Left ventricle myocardium inferior (tissue), 1 donor: ENCODE results near the gene NPR2. TPM values are rescaled to one million over a fixed set of nuclear protein-coding genes. Genes with fewer than 3 reads are reported as not detected.

ENCODE experiments used
- DNase-seq: peaks from one replicate; pipeline ENCODE4 v3.0.0-alpha.2; 2020
- H3K27ac ChIP-seq: fragments of 200-600 bp; replicated peaks from 2 replicates; pipeline ENCODE4 v1.8.0; 2021
- H3K27me3 ChIP-seq: fragments of 200-600 bp; 2 replicates; pipeline ENCODE4 v1.8.0; 2021; ENCODE audit warnings: low read depth
- H3K36me3 ChIP-seq: fragments of 200-600 bp; 2 replicates; pipeline ENCODE4 v1.8.0; 2021
- H3K4me1 ChIP-seq: fragments of 200-600 bp; 2 replicates; pipeline ENCODE4 v1.8.0; 2021
- H3K4me3 ChIP-seq: fragments of 200-600 bp; 2 replicates; pipeline ENCODE4 v1.8.0; 2021; ENCODE audit warnings: mild to moderate bottlenecking, moderate library complexity
- H3K9me3 ChIP-seq: fragments of 200-600 bp; replicated peaks from 2 replicates; pipeline ENCODE4 v1.8.0; 2021
- CTCF ChIP-seq: fragments of 200-600 bp; IDR thresholded peaks from 2 replicates; pipeline ENCODE4 v1.8.0; 2021; ENCODE audit warnings: antibody characterized with exemption, mild to moderate bottlenecking, borderline replicate concordance
- intact Hi-C: fragments of 100-400 bp; cut with micrococcal nuclease; formaldehyde crosslinking; loops from one replicate; pipeline ENCODE4 v1.11.0; 2022
- total RNA-seq: library from RNA; stranded (reverse); fragmentation: NEBNext Ultra II Directional; extraction: Animal tissue kit (Norgen Biotek cat#: 25700); gene quantifications from one replicate; pipeline ENCODE4 v1.2.1, GENCODE V29; 2021
- donor health status: DM: no; HTN: yes; CAD: no; lungs with severe emphysema.

The NPR2 gene
- total RNA-seq, 1 donor from 2014 or later, result 24.2 TPM

DNA sequence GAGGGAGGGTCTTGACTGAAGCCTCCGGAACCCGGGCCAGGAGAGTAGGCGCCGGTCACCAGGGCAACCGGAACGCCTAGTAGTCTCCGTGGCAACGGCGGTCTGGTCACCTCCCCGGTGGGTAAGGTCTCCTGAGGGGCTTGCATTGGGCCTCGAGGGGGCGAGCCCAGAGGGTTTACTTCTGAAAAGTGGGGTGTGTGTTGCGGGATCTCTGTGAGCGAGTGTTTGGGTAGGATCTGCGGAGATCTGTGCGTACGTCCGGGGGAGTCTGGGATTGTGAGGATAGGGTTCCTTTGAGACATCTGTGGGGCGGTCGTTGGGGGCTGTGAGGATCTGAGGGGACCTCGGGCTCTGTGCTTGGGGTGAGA, 37.3 kb downstream of the NPR2 start, which contains the start of gene FAM221B:
Gene FAM221B, minus strand, starts transcription at position 17 of the 368 bp plus-strand sequence. CDS start 2,571 bp downstream, outside the sequence.
- intact Hi-C loops, result no loop called here
- Histone ChIP-seq H3K27ac (peak within 1 kb of the TSS; percentile 97), H3K4me3 (peak within 1 kb of the TSS; percentile 88), H3K4me1 (peaks cover 55% of the 10 kb centered on the region), H3K9me3 (no peaks in the 10 kb centered on the region), H3K36me3 (no peaks in the 10 kb centered on the region), H3K27me3 (no peaks in the 10 kb centered on the region)
- TF ChIP-seq CTCF, result no peak
- DNase-seq, result peak; percentile 36

DNA sequence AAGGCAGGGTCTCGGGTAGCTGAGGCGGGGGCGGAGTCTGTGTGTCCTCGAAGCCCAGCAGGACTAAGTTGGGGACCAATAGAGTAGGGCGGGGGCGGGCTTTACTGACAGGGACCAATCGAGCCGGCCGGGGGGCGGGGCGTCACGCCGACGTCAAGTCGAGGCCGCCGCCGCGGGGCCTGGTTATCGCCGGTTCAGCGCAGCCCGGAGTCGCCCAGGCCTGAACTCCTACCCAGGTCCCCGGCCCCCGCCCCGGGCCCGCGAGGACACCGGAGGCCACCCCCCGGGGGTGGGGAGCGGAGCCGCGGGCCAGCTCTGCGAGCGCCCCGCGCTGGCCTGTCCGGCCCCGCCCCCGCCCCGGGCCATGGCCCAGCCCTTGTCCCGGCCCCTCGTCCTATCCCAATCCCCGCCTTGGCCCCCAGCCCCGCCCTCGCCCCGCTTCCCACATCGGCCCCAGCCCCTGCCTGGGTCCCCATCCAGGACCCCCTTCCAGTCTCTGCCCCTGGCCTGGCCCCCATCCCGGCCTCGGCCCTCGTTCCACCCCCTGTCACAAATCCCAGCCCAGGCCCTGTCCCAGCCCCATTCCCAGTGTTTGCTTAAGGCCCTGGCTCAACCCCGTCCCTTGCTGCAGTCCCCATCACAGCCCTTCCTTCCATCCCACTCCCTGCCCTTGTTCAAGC, 37.8 kb downstream of the NPR2 start, which contains the start of gene TMEM8B:
Gene TMEM8B, plus strand, starts transcription at position 145 of the 680 bp plus-strand sequence. Its CDS starts 220 bp downstream, at position 365.
- intact Hi-C loops, result no loop called here
- TF ChIP-seq CTCF, result no peak
- Histone ChIP-seq H3K4me3 (peak within 1 kb of the TSS; percentile 88), H3K27ac (peak within 1 kb of the TSS; percentile 97), H3K4me1 (peaks cover 59% of the 10 kb centered on the region), H3K9me3 (no peaks in the 10 kb centered on the region), H3K27me3 (no peaks in the 10 kb centered on the region), H3K36me3 (no peaks in the 10 kb centered on the region)
- peak; percentile 99 for DNase-seq

DNA sequence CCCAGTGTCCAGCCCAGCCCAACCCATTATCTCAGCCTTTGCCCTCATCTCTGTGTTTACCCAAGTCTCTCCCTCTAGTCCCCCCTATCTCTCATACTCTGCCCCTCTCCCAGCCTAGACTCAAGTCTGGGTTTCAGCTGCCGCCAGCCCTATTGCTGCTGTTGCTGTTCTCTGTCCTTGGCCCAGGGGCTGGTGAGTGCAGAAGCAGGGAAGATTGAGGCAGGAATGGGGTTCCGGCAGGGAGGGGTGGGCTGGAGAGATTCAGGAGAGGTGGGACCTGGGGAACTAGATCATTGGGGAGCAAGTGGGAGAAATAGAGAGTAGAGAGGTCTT, 38.3 kb downstream of the NPR2 start:
- intact Hi-C loops, result no loop called here
- no peaks in the 10 kb centered on the region for H3K27me3 ChIP-seq

DNA sequence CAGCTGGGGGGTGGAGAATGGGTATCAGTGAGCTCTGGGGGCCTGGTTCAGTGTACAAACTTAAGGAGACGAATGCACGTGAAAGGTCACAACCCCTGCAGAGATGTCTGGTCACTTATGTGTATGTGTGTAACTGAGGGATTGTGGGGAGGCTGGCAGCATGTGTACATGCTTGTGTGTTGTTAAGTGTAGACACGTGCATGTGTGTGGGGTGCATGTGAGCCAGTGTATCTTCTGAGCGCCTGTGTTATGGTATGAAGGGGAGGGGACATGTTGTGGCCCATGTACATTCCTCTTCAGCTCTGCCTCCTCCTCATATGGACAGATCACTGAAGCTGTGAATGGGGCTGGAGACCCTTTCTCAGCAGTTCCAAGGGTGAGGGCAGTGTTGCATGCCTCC, 39.6 kb downstream of the NPR2 start:
- Histone ChIP-seq H3K36me3 (peaks cover 6% of the 10 kb centered on the region), H3K4me1 (peaks cover 68% of the 10 kb centered on the region), H3K9me3 (no peaks in the 10 kb centered on the region), H3K4me3 (no peak overlapping the region), H3K27me3 (no peaks in the 10 kb centered on the region), H3K27ac (no peak overlapping the region)
- no peak for TF ChIP-seq CTCF
- DNase-seq, result no peak
- intact Hi-C loops, result no loop called here

More for the DNA sequence above, 38.3 kb downstream of the NPR2 start:
- no peaks in the 10 kb centered on the region for H3K9me3 ChIP-seq
- no peak for TF ChIP-seq CTCF
- H3K4me1 ChIP-seq, result peaks cover 64% of the 10 kb centered on the region
- H3K4me3 ChIP-seq, result peak overlapping the region; percentile 88
- no peak for DNase-seq
- H3K36me3 ChIP-seq, result peaks cover under 1% of the 10 kb centered on the region
- H3K27ac ChIP-seq, result peak overlapping the region; percentile 97

DNA sequence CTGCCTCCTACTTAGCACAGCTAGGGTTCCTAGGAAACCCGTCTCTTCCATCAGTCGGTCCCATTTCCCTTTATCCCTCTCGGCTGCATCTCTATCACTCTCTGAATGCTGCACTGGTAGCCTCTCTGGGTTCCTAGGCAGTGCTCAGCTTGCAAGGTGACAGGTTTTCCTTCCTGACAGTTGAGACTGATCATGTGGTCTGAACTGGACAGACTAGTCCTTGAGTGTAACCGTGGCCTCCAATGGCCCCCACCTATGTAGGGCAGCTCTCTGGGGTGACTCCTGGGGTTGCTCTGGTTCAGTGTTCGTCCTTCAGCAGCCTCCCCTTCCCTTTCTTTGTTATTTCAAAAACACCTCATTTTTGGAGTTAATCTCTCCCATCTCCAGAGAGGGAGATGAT, 41.4 kb downstream of the NPR2 start:
- intact Hi-C loops, result no loop called here
- DNase-seq, result no peak
- H3K4me3 ChIP-seq, result no peak overlapping the region
- no peaks in the 10 kb centered on the region for H3K9me3 ChIP-seq
- peak overlapping the region; percentile 75 for H3K27ac ChIP-seq
- H3K36me3 ChIP-seq, result peaks cover 6% of the 10 kb centered on the region
- H3K4me1 ChIP-seq, result peaks cover 61% of the 10 kb centered on the region
- H3K27me3 ChIP-seq, result no peaks in the 10 kb centered on the region
- TF ChIP-seq CTCF, result no peak
